IPS-11a (cell line): ENCODE measurements around the gene SPN.
"Not testable (repeated sequence)": the region's sequence is repeated elsewhere in the genome, so short reads cannot be mapped to it uniquely, and the experiment has no call there.

Experiments
- H3K4me3 ChIP-seq: one replicate; pipeline ENCODE4 v1.5.1; 2013; ENCODE audit warnings: low read depth, low read length, control low read depth

SPN gene

DNA sequence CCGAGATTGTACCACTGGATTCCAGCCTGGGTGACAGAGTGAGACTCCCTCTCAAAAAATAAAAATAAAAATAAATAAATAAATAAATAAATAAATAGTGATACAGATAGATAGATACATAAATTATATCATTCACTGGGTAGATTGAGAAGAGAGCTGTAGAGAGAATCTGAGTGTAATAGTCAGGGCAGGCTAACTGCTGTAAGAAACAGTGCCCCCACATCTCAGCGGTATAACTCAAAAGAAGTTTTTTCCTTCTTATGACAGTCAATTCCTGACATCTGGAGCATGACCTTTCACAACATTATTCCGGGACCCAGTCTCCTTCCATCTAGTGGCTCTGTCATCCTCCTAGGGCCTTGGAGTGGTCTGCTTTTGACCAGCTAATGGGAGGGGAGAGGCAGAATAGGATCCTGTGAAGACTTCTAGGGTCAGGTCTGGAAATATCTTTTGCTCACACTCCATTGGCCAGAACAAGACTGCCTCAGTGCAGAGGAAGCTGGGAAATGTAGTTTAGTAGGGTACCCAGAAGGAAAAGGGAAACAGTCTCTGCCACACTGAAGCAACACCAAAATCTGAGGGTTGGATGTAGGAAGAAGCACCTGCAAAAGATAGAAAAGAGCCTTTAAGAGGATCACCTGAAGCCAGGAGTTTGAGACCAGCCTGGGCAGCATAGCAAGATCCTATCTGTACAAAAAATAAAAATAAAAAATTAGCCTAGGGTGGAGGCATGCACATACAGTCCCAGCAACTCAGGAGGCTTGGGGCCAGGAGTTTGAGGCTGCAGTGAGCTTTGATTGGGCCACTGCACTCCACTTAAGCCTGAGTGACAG lies 13.0 kb downstream of the SPN start:
- H3K4me3 ChIP-seq = no peak overlapping the region

DNA sequence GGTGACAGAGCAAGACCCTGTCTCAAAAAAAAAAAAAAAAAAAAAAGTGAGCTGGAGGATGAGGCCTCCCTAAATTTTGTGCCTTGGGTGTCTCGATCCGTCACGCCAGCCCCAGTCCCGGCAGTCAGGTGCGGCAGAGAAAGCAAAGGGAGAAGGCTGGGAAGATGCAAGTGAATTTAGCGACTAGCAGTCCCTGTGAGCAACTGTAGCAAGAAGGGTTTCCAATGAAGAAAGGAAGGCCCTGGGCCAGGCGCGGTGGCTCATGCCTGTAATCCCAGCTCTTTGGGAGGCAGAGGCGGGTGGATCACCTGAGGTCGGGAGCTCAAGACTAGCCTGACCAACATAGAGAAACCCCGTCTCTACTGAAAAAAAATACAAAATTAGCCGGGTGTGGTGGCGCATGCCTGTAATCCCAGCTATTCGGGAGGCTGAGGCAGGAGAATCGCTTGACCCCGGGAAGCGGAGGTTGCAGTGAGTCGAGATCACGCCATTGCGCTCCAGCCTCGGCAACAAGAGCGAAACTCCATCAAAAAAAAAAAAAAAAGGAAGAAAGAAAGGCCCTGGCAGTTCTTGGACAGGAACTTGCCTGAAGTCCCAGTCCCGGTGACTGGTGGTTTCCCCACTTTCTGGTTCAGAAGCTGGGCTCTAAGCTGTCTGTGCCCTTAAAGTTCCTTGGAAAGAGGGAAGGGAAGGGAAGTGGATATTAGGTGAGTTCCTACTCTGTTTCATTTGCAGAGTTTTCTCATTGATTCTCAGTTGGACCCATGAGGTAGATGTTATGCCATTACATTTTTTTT lies 14.1 kb downstream of the SPN start:
- H3K4me3 ChIP-seq = no peak overlapping the region

DNA sequence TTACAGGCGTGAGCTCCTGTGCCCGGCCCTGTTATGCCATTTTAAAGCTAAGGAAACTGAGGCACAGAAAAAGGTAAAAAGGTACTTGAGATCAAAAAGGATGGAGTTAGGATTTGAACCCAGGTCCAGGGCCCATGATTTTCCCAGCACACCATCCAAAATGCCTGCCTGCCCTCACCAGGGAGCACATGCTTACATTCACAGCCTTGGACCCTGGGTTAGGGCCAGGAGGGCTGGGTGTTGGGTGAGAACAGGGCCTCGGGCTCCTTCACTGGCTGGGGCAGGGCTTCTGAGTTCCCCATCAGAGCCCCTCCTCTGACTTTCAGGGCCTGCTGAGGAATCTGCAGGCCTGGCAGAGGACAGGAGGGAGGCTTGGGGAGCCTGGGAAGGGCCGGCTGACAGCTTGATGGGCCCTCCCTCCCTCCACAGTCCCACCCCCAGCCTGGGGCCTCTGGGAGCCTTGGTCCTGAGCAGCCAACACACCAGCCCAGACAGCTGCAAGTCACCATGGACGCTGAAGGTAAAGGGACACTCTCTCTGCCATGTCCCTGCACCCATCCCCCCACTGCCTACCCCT lies 15.7 kb downstream of the SPN start, which contains the start of gene QPRT:
Gene QPRT, plus strand, starts transcription at position 490 of the 577 bp plus-strand sequence. Its CDS starts 18 bp downstream, at position 508.
- peak within 1 kb of the TSS; percentile 45 for H3K4me3 ChIP-seq

GRCh38 chr16:29680180-29680598 lies 17.1 kb downstream of the SPN start:
- peak overlapping the region; percentile 17 for H3K4me3 ChIP-seq

- no peak overlapping the region for H3K4me3 ChIP-seq
These were observed 20.6 kb downstream of the SPN start for GRCh38 chr16:29683543-29684090.

GRCh38 chr16:29684679-29685078 lies 21.6 kb downstream of the SPN start:
- H3K4me3 ChIP-seq = no peak overlapping the region

GRCh38 chr16:29686740-29687332 lies 23.8 kb downstream of the SPN start:
- no peak overlapping the region for H3K4me3 ChIP-seq

DNA sequence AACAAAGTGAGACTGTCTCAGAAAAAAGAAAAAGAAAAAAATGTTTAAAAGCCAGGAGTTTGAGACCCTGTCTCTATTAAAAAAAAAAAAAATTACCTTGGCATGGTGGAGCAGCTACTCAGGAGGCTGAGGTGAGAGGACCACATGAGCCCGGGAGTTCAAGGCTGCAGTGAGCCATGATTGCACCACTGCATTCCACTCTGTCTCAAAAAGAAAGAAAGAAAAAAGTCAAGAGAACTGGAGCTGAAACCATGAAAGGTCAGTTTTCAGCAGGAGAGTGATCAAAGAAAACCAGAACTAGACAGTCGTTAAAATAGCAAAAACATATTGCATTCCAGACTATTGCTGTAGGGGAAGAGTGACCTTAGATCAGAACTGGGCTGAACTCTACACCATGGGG lies 24.7 kb downstream of the SPN start:
- no peak overlapping the region for H3K4me3 ChIP-seq

- no peak overlapping the region for H3K4me3 ChIP-seq
These were observed 25.1 kb downstream of the SPN start for GRCh38 chr16:29688172-29688571.

GRCh38 chr16:29689490-29690351 lies 26.7 kb downstream of the SPN start:
- H3K4me3 ChIP-seq = not testable (repeated sequence)

DNA sequence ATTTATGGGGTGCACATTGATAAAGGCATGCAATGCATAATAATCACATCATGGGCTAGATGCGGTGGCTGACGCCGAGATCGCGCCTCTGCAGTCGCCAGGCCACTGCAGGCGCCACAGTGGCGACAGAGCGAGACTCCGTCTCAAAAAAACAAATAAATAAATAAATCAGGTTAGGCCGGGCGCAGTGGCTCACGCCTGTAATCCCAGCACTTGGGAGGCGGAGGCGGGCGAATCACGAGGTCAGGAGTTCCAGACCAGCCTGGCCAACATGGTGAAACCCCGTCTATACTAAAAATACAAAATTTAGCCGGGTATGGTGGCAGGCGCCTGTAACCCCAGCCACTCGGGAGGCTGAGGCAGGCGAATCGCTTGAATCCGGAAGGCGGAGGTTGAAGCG lies 29.6 kb downstream of the SPN start:
- not testable (repeated sequence) for H3K4me3 ChIP-seq

DNA sequence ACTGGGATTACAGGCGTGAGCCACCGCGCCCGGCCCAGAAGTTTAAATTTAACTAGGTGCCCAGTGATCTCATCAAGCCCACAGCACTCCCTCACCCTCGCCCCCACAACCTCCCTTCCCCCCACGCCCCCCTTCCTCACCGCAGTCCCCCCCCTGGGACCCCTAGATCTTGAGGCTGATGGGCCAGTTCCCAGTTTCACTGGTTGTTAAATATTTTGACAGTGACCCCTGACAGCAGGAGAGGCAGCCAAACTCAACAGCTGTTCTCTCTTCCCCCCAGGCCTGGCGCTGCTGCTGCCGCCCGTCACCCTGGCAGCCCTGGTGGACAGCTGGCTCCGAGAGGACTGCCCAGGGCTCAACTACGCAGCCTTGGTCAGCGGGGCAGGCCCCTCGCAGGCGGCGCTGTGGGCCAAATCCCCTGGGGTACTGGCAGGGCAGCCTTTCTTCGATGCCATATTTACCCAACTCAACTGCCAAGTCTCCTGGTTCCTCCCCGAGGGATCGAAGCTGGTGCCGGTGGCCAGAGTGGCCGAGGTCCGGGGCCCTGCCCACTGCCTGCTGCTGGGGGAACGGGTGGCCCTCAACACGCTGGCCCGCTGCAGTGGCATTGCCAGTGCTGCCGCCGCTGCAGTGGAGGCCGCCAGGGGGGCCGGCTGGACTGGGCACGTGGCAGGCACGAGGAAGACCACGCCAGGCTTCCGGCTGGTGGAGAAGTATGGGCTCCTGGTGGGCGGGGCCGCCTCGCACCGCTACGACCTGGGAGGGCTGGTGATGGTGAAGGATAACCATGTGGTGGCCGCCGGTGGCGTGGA lies 31.5 kb downstream of the SPN start:
- no peak overlapping the region for H3K4me3 ChIP-seq

DNA sequence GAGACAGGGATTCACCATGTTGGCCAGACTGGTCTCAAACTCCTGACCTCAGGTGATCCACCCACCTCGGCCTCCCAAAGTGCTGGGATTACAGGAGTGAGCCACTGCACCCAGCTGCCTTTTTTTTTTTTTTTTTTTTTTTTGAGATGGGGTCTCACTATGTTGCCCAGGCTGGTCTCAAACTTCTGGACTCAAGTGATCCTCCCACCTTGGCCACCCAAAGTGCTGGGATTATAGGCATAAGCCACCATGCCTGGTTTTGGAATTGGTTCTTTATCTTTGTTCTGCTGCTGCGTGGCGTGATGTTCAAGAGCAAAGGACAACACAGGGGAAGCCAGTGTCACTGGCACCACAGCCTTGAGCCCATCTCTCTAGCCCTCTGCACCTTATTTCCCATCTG lies 32.6 kb downstream of the SPN start:
- H3K4me3 ChIP-seq = not testable (repeated sequence)

GRCh38 chr16:29696881-29697331 lies 33.9 kb downstream of the SPN start:
- no peak overlapping the region for H3K4me3 ChIP-seq

DNA sequence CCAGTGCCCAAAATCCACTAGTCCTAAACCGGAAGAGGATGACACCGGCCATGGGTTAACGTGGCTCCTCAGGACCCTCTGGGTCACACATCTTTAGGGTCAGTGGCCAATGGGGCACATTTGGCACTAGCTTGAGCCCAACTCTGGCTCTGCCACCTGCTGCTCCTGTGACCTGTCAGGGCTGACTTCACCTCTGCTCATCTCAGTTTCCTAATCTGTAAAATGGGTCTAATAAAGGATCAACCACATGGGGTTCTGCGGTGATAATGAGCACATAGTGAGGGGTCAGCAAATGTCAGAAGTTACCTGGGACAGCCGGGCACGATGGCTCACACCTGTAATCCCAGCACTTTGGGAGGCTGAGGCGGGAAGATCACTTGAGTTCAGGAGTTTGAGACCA lies 34.3 kb downstream of the SPN start:
- H3K4me3 ChIP-seq = no peak overlapping the region

DNA sequence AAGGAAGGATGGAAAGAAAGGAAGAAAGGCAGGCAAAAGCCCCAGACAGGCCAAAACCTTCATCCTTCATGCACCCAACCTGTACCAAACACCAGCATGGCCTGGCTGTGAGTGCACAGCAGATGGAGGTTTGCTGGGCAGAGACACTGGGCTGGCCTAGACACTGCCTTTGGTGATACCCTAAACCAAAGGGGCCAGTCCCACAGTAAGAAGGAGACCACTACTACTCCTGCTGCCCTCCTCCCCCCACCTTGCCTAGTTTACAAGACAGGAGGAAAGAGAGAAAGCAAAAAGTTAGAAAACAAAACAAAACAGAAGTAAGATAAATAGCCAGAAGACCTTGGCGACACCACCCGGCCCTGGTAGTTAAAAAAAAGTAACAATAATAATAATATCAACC lies 35.0 kb downstream of the SPN start:
- no peak overlapping the region for H3K4me3 ChIP-seq

DNA sequence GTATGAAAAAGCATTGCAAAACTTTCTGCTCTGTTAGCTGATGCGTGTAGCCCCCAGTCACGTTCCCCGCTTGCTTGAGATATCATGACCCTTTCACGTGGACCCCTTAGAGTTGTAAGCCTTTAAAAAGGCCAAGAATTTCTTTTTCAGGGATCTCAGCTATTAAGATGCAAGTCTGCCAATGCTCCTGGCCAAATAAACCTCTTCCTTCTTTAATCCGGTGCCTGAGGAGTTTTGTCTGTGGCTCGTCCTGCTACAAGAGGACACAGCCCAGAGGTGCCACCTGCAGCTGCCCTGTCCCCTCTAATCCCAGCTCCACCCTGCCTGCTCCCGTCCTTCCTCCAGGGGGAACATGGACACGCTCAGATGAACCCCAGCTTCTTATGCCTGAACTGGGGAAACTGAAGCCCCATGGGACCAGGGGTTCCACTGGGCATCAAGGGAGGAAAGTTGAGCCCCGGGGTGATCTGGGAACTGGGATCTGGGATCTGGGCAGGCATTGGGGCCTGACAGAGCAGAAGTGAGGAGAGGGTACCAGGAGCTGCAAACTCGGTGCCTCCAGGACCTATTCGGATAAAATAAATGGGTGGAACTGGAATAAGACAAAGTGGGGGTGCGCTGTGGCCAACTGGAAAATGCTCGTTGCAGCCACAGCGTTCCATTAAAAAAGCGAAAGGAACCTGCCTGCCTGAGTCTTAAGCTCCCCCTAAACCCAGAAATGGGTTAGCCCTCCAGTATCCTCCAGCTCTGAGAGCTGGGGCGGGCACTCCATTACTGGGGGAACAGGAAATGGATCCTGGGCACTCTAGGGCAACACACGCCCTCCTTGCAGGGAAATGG lies 35.7 kb downstream of the SPN start:
- no peak overlapping the region for H3K4me3 ChIP-seq
